ENCODE data around the gene MARK1. TPM values are rescaled to one million over a fixed set of nuclear protein-coding genes. Genes with fewer than 3 reads are reported as not detected.

Gene MARK1
- total RNA-seq, 1 donor from 2014 or later = 2.4 TPM

- Histone ChIP-seq H3K36me3 (peaks cover 14% of the 10 kb centered on the region), H3K27me3 (ENCODE audit: low read depth) (no peaks in the 10 kb centered on the region), H3K27ac (no peak overlapping the region), H3K9me3 (no peaks in the 10 kb centered on the region), H3K4me1 (no peaks in the 10 kb centered on the region), H3K4me3 (no peak overlapping the region)
- no peak for ATAC-seq
- TF ChIP-seq CTCF (IDR thresholded peaks at IDR 0.05) = no peak
- intact Hi-C loops (cut with DNase I) = no loop called here
- no peak for DNase-seq
Measured at GRCh38 chr1:220696226-220696862, 168.4 kb downstream of the MARK1 start.

- DNase-seq (no peak), ATAC-seq (no peak)
- no peak overlapping the region for H3K4me3 ChIP-seq
- H3K27me3 ChIP-seq (ENCODE audit: low read depth) = no peaks in the 10 kb centered on the region
- TF ChIP-seq CTCF (IDR thresholded peaks at IDR 0.05) = no peak
- H3K9me3 ChIP-seq = no peaks in the 10 kb centered on the region
- H3K36me3 ChIP-seq = peaks cover 14% of the 10 kb centered on the region
- no peaks in the 10 kb centered on the region for H3K4me1 ChIP-seq
- H3K27ac ChIP-seq = no peak overlapping the region
- intact Hi-C loops (cut with DNase I) = no loop called here
Measured at GRCh38 chr1:220696863-220697231, 168.9 kb downstream of the MARK1 start.

- peaks cover 14% of the 10 kb centered on the region for H3K36me3 ChIP-seq
- no peak overlapping the region for H3K27ac ChIP-seq
- H3K27me3 ChIP-seq (ENCODE audit: low read depth) = no peaks in the 10 kb centered on the region
- no peaks in the 10 kb centered on the region for H3K9me3 ChIP-seq
- DNase-seq (no peak), ATAC-seq (no peak)
- intact Hi-C loops (cut with DNase I) = no loop called here
- TF ChIP-seq CTCF (IDR thresholded peaks at IDR 0.05) = no peak
- H3K4me1 ChIP-seq = no peaks in the 10 kb centered on the region
- no peak overlapping the region for H3K4me3 ChIP-seq
Measured at GRCh38 chr1:220697326-220697725, 169.4 kb downstream of the MARK1 start.

DNA sequence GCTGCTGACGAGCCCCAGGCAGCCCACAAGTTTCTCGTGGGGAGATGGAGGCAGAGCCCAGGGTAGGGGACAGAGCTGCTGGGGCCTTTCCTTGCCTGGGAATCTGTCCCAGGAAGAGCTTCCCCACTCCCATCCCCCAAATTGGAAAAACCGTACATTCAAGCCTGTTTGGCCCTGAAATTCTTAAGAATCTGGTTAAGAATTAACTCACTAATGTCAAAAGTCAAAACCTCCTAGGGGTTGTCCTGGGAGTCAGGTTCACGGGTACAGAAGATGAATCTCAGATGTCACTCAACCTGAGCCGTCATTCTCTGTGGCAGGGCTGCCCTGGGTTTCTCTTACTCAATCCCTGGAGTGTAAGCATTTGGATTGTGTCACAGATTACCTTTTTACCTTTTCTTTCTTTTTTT is 170.7 kb downstream of the MARK1 start:
- no peaks in the 10 kb centered on the region for H3K4me1 ChIP-seq
- ATAC-seq (no peak), DNase-seq (no peak)
- no peak overlapping the region for H3K4me3 ChIP-seq
- H3K27me3 ChIP-seq (ENCODE audit: low read depth) = no peaks in the 10 kb centered on the region
- no peak overlapping the region for H3K27ac ChIP-seq
- TF ChIP-seq CTCF (IDR thresholded peaks at IDR 0.05) = no peak
- H3K36me3 ChIP-seq = peaks cover 14% of the 10 kb centered on the region
- intact Hi-C loops (cut with DNase I) = no loop called here
- H3K9me3 ChIP-seq = no peaks in the 10 kb centered on the region

GRCh38 chr1:220699044-220699443 is 171.1 kb downstream of the MARK1 start:
- no peaks in the 10 kb centered on the region for H3K9me3 ChIP-seq
- ATAC-seq (no peak), DNase-seq (no peak)
- H3K4me1 ChIP-seq = no peaks in the 10 kb centered on the region
- no peak overlapping the region for H3K27ac ChIP-seq
- intact Hi-C loops (cut with DNase I) = no loop called here
- H3K27me3 ChIP-seq (ENCODE audit: low read depth) = no peaks in the 10 kb centered on the region
- peaks cover 14% of the 10 kb centered on the region for H3K36me3 ChIP-seq
- no peak overlapping the region for H3K4me3 ChIP-seq
- TF ChIP-seq CTCF (IDR thresholded peaks at IDR 0.05) = no peak
